Measurements from ENCODE around the gene LGMN. TPM values are rescaled to one million over a fixed set of nuclear protein-coding genes. Genes with fewer than 3 reads are reported as not detected.

The LGMN gene
- polyA plus RNA-seq, 1 donor (not counting 4 experiments of a cell fraction or from before 2014, with no cell fraction given): 61.0 TPM

DNA sequence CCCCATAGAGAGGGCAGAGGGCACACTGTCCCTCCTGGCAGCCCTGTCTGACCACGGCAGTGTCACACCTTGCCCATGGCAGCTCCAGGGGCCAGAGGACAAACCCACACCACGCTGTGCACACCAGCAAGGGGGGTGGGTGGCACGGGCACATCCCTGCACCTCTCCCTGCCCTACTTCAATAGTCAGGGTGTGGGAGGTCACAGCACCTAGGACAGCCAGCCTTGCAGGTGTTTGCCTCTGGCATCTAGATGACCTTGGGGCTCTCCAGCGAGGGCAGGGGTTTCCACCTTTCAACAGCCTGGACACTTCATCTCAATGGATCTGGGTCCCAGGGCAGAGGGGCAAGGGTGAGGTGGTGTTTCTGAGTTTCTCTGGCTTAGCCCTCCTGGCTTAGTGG lies 69.2 kb downstream of the LGMN start:
- dilution Hi-C loops (cut with MboI; ENCODE audit: extremely low pct_ligation_motif_present, low sequenced_read_pairs): no loop called here
- Histone ChIP-seq H3K36me3 (ENCODE audit: control insufficient read depth in 2 of 2, extremely low read depth in 1 of 2, insufficient read depth in 2 of 2, low read length in 2 of 2) (no peaks in the 10 kb centered on the region), H3K9me3 (ENCODE audit: control insufficient read depth, low read depth, low read length) (no peaks in the 10 kb centered on the region), H2AFZ (ENCODE audit: control insufficient read depth, low read length) (no peak overlapping the region), H4K20me1 (ENCODE audit: control insufficient read depth, extremely low read depth, insufficient read depth, low read length) (no peaks in the 10 kb centered on the region), H3K27ac (ENCODE audit: control insufficient read depth, insufficient read depth, low read length) (no peak overlapping the region), H3K27me3 (ENCODE audit: control insufficient read depth, extremely low read depth, insufficient read depth, low read length) (no peaks in the 10 kb centered on the region), H3K79me2 (ENCODE audit: control insufficient read depth, insufficient read depth, low read length) (no peaks in the 10 kb centered on the region), H3K9me1 (ENCODE audit: control insufficient read depth, extremely low read depth, insufficient read depth, low read length) (no peaks in the 10 kb centered on the region), H3K4me3 (ENCODE audit: control insufficient read depth in 2 of 3, extremely low read depth in 1 of 3, insufficient read depth in 2 of 3, low read depth in 1 of 3, low read length in 3 of 3) (no peak overlapping the region), H3K9ac (ENCODE audit: control insufficient read depth, extremely low read depth, insufficient read depth, low read length) (no peak overlapping the region), H3K4me1 (ENCODE audit: control insufficient read depth, extremely low read depth, insufficient read depth, low read length) (peaks cover 5% of the 10 kb centered on the region), H3K4me2 (ENCODE audit: control insufficient read depth, extremely low read depth, insufficient read depth, low read depth, low read length) (no peak overlapping the region)
- DNase-seq (ENCODE audit: low read depth, low spot score) (no peak), FAIRE-seq (no peak)
- TF ChIP-seq EZH2 (IDR thresholded peaks at IDR 0.05; ENCODE audit: low read length): no peak
- TF ChIP-seq, protein P1, sequence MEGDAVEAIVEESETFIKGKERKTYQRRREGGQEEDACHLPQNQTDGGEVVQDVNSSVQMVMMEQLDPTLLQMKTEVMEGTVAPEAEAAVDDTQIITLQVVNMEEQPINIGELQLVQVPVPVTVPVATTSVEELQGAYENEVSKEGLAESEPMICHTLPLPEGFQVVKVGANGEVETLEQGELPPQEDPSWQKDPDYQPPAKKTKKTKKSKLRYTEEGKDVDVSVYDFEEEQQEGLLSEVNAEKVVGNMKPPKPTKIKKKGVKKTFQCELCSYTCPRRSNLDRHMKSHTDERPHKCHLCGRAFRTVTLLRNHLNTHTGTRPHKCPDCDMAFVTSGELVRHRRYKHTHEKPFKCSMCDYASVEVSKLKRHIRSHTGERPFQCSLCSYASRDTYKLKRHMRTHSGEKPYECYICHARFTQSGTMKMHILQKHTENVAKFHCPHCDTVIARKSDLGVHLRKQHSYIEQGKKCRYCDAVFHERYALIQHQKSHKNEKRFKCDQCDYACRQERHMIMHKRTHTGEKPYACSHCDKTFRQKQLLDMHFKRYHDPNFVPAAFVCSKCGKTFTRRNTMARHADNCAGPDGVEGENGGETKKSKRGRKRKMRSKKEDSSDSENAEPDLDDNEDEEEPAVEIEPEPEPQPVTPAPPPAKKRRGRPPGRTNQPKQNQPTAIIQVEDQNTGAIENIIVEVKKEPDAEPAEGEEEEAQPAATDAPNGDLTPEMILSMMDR (optimal IDR thresholded peaks at IDR 0.05 in 1 of 3, IDR thresholded peaks at IDR 0.05 in 1 of 3, conservative IDR thresholded peaks at IDR 0.05 in 1 of 3; ENCODE audit: extremely low read depth in 1 of 3, insufficient read depth in 2 of 3, low read length in 3 of 3): no peak

DNA sequence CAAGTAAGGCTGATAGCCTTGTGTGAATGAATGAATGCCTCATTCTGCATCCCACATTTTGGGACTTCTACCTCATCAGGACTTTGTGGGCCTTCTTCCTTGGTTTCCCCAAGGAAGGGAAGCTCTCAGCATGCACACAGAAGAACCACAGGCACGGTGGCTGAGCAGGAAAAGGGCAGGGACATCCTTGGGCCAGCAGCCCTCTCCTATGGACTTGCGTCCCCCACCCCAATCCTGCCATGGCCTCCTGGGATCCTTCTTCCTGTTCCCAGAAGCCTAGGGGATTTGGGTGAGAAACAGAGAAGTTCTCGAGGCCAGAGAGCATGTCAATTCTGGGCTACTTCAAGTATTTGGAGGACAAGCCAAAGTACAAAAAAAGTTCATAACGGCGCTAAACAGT lies 69.7 kb downstream of the LGMN start:
- Histone ChIP-seq H3K9me1 (ENCODE audit: control insufficient read depth, extremely low read depth, insufficient read depth, low read length) (no peaks in the 10 kb centered on the region), H3K4me1 (ENCODE audit: control insufficient read depth, extremely low read depth, insufficient read depth, low read length) (peaks cover 5% of the 10 kb centered on the region), H3K36me3 (ENCODE audit: control insufficient read depth in 2 of 2, extremely low read depth in 1 of 2, insufficient read depth in 2 of 2, low read length in 2 of 2) (no peaks in the 10 kb centered on the region), H3K9me3 (ENCODE audit: control insufficient read depth, low read depth, low read length) (no peaks in the 10 kb centered on the region), H3K27me3 (ENCODE audit: control insufficient read depth, extremely low read depth, insufficient read depth, low read length) (no peaks in the 10 kb centered on the region), H3K9ac (ENCODE audit: control insufficient read depth, extremely low read depth, insufficient read depth, low read length) (no peak overlapping the region), H2AFZ (ENCODE audit: control insufficient read depth, low read length) (no peak overlapping the region), H4K20me1 (ENCODE audit: control insufficient read depth, extremely low read depth, insufficient read depth, low read length) (no peaks in the 10 kb centered on the region), H3K79me2 (ENCODE audit: control insufficient read depth, insufficient read depth, low read length) (no peaks in the 10 kb centered on the region), H3K4me3 (ENCODE audit: control insufficient read depth in 2 of 3, extremely low read depth in 1 of 3, insufficient read depth in 2 of 3, low read depth in 1 of 3, low read length in 3 of 3) (no peak overlapping the region), H3K27ac (ENCODE audit: control insufficient read depth, insufficient read depth, low read length) (no peak overlapping the region), H3K4me2 (ENCODE audit: control insufficient read depth, extremely low read depth, insufficient read depth, low read depth, low read length) (no peak overlapping the region)
- DNase-seq (ENCODE audit: low read depth, low spot score) (no peak), FAIRE-seq (no peak)
- dilution Hi-C loops (cut with MboI; ENCODE audit: extremely low pct_ligation_motif_present, low sequenced_read_pairs): no loop called here
- TF ChIP-seq, protein P1 (optimal IDR thresholded peaks at IDR 0.05 in 1 of 3, IDR thresholded peaks at IDR 0.05 in 1 of 3, conservative IDR thresholded peaks at IDR 0.05 in 1 of 3; ENCODE audit: extremely low read depth in 1 of 3, insufficient read depth in 2 of 3, low read length in 3 of 3): no peak
- TF ChIP-seq EZH2 (IDR thresholded peaks at IDR 0.05; ENCODE audit: low read length): no peak

All from keratinocyte (primary cell).